IPS-18a (cell line): ENCODE measurements around the gene SIRPB1.

Source experiments
- H3K27ac ChIP-seq: one replicate; pipeline ENCODE4 v1.5.1; 2013; ENCODE audit warnings: low read length
- H3K27me3 ChIP-seq: one replicate; pipeline ENCODE4 v1.6.1; 2013; ENCODE audit warnings: mild to moderate bottlenecking, low read length; ENCODE audit not compliant: control insufficient read depth, insufficient read depth
- H3K36me3 ChIP-seq: one replicate; pipeline ENCODE4 v1.6.1; 2013; ENCODE audit warnings: low read depth, low read length; ENCODE audit not compliant: control insufficient read depth
- H3K4me1 ChIP-seq: one replicate; pipeline ENCODE4 v1.6.1; 2013; ENCODE audit warnings: low read depth, low read length; ENCODE audit not compliant: control insufficient read depth
- H3K4me3 ChIP-seq: one replicate; pipeline ENCODE4 v1.5.1; 2013; ENCODE audit warnings: low read length
- H3K9ac ChIP-seq: one replicate; pipeline ENCODE4 v1.6.1; 2013; ENCODE audit warnings: mild to moderate bottlenecking, low read length, moderate library complexity
- H3K9me3 ChIP-seq: one replicate; pipeline ENCODE4 v1.6.1; 2013; ENCODE audit warnings: low read depth, low read length; ENCODE audit not compliant: control insufficient read depth

The SIRPB1 gene

DNA sequence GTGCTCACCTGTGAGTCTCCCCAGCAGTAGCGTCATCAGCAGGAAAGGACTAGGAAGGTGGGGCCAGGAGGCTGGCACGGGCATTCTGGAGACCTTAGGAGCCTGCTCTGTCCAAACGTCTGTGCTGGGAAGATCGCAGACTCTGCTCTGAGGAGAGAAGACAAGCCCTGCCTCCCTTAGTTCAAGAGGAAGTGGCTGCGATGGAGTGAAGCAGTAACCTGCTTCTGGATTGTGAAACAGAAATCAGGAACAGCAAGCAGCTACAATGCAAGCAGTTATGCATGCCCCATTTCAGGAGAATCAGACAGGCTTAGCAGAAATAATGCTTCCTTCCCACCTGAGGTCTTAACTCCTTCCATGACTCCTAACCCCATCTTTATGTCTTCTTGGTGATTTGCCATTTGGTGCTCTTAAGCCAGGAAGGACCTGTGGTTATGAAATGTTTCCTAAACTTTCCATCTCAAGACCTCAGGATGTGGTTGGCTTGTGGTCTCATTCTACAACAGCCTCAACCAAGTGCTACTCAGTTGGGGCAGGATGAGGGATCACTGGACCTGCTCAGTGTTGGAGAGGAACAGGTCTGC, at the start of gene SIRPB1:
Gene SIRPB1 (minus strand): TSS at position 149 of the 584 bp plus-strand sequence. CDS start 65 bp downstream, at position 84.
- Histone ChIP-seq H3K4me3 (no peak within 1 kb of the TSS), H3K4me1 (no peaks in the 10 kb centered on the region), H3K27ac (no peak within 1 kb of the TSS), H3K9me3 (no peaks in the 10 kb centered on the region), H3K9ac (no peak within 1 kb of the TSS), H3K27me3 (no peaks in the 10 kb centered on the region), H3K36me3 (no peaks in the 10 kb centered on the region)

DNA sequence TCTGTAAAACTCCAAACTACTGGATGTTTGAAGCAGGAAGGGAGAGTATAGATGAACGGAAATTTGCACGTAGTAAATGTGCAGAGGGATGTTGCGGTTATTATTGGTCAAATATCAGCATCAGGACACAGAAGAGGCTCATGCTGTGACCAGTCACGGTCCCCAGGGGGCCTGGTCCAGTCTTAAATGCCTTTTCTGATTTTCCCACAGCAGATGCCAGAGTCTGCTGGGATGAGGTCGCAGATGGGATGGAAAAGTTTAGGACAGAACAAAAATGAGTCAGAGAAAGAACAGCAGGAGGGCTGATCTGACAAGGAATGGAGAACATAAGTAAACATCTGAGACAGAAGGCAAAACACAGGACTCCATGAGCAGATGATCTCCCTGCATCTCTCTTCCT, 49.5 kb upstream of the SIRPB1 start:
- H3K36me3 ChIP-seq = no peaks in the 10 kb centered on the region
- no peak overlapping the region for H3K4me3 ChIP-seq
- peaks cover 6% of the 10 kb centered on the region for H3K27me3 ChIP-seq

DNA sequence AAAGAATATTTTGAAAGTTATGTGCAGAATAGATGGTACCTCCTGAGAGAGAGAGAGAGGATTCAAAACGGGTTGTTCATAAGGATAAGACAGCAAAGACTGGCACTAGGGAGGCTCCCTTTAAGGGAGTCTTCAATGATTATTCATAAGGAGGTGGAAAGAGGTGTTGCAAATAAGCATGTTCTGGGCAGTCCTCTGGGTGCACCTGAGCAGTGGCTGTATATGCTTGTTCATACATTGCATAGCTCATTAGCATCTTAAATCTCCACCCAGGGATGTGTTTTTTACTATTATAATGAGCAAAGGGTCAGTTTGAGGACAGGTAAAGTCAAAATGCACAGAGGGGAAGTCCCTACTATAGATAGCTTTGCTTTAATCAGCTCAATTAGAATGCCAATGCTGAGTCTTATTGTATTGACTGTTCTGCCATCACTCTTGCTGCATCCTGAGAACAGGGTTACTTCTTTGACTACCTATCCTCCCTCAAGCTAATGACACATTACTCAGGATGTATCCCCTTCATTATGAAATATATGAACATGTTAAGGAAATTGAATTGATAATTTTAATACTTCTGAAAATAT, 47.8 kb upstream of the SIRPB1 start:
- H3K27me3 ChIP-seq = peaks cover 6% of the 10 kb centered on the region
- no peaks in the 10 kb centered on the region for H3K9me3 ChIP-seq
- H3K4me1 ChIP-seq = no peaks in the 10 kb centered on the region
- H3K36me3 ChIP-seq = no peaks in the 10 kb centered on the region
- H3K27ac ChIP-seq = no peak overlapping the region
- H3K9ac ChIP-seq = no peak overlapping the region
- H3K4me3 ChIP-seq = no peak overlapping the region

More for the DNA sequence above, 49.5 kb upstream of the SIRPB1 start:
- no peaks in the 10 kb centered on the region for H3K9me3 ChIP-seq
- no peak overlapping the region for H3K27ac ChIP-seq
- peaks cover 4% of the 10 kb centered on the region for H3K4me1 ChIP-seq
- H3K9ac ChIP-seq = no peak overlapping the region

DNA sequence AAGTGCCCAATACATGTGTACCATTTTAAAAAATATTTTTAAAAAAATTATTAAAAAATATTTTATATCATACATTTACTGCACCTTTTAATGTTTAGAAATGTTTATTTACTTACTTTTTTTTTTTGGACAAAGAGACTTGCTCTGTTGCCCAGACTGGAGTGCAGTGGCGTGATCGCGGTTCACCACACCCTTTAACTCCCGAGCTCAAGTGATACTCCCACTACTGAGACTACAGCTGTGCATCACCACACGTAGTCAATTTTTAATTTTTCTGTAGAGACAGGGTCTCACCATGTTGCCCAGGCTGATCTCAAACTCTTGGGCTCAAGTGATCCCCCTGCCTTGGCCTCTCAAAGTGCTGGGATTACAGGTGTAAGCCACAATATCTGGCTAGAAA, 47.0 kb upstream of the SIRPB1 start:
- H3K4me1 ChIP-seq = no peaks in the 10 kb centered on the region
- H3K4me3 ChIP-seq = no peak overlapping the region
- H3K27me3 ChIP-seq = peaks cover 1% of the 10 kb centered on the region
- no peak overlapping the region for H3K27ac ChIP-seq
- H3K9me3 ChIP-seq = no peaks in the 10 kb centered on the region
- H3K36me3 ChIP-seq = no peaks in the 10 kb centered on the region
- H3K9ac ChIP-seq = no peak overlapping the region

DNA sequence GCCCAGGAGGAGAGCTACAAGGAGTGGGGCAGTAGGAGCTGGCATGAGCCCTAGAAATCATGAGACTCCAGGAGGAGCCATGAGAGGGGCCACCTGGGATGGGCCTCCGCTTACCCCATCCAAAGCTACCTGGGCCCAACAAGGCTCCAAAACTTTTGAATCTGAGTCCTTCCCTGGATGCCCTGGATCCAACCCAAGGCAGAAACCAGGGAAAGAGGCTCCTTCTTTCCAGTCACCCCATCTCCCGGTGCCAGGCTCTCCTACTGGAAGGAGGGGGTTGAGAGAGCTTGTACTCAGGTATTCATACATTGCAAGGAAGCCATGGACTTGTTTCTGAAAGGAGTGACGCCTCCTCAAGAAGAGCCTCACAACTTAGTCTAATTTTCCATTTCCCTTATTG, 45.5 kb upstream of the SIRPB1 start:
- no peaks in the 10 kb centered on the region for H3K36me3 ChIP-seq

DNA sequence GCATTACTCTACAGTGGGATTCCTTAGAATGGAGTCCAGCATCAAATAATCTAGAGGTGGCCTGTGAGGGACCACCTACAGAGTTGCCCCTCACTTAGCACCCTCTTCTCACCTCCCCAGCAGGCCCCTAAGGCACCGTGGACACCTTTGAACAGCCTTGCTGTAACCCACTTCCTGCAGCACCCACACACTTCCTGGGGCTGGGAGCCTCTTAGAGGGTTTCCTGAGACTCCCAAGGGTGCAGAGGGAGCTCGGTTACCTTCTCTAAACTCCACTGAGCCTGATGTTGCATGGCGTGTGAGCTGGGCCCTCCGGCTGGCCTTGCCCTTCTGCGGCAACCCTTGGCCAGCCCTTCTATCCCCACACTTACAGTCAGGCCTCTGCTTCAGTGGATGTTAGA, 45.1 kb upstream of the SIRPB1 start:
- Histone ChIP-seq H3K4me1 (no peaks in the 10 kb centered on the region), H3K36me3 (no peaks in the 10 kb centered on the region), H3K27ac (no peak overlapping the region), H3K9ac (no peak overlapping the region), H3K27me3 (no peaks in the 10 kb centered on the region), H3K4me3 (no peak overlapping the region), H3K9me3 (no peaks in the 10 kb centered on the region)

More for the DNA sequence above, 45.5 kb upstream of the SIRPB1 start:
- Histone ChIP-seq H3K9me3 (no peaks in the 10 kb centered on the region), H3K4me1 (no peaks in the 10 kb centered on the region), H3K4me3 (no peak overlapping the region), H3K9ac (no peak overlapping the region), H3K27ac (no peak overlapping the region), H3K27me3 (no peaks in the 10 kb centered on the region)

DNA sequence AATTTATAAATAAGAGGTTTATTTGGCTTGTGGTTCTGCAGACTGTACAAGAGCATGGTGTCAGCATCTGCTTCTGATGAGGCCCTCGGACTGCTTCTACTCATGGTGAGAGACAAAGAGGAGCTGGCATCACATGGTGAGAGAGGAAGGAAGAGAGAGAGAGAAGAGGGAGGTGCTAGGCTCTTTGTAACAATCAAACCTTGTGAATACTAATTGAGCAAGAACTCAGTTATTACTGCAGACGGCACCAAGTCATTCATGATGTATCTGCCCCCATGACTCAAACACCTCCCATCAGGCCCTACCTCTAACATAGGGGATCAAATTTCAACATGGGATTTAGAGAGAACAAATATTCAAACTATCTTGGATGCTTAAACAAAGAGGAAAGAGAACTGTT, 44.1 kb upstream of the SIRPB1 start:
- no peak overlapping the region for H3K27ac ChIP-seq

DNA sequence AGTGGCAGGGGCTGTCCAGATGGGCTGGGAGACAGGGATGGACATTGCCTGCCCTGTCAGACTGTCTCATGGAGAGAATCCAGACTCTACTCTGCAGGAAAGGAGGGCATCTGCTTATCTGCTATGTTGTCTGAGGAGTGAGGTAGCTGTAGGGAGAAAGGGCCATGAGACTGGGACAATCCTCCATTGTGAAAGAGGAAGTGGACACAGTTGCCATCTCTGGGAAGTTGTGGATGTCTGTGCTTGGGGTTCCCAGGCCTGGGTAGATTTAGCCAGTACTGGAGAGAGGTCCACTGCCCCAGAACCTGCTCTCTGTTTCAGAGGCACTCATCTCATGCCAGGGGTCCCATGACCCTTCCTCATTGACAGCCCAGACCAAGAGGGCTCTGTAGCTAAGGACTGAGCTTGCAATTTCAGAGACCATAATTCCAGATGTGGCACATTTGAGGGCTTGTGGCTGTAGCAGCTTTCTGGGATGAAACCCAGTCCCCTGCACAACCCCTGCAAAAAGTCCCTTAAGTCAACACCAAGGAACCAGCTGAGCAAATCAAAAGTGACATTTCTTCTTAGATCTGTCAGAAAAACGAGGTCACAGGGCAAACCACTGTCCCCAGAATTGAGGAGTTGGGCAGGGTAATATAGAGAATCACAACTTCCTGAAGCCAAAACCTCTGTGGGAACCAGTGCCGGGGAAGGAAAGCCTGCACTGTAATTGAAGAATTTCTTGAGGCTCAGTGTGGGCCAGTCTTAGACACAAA, 41.9 kb upstream of the SIRPB1 start:
- H3K27me3 ChIP-seq = no peaks in the 10 kb centered on the region
- H3K36me3 ChIP-seq = no peaks in the 10 kb centered on the region
- H3K27ac ChIP-seq = no peak overlapping the region
- H3K4me3 ChIP-seq = no peak overlapping the region
- H3K9me3 ChIP-seq = no peaks in the 10 kb centered on the region
- no peak overlapping the region for H3K9ac ChIP-seq
- no peaks in the 10 kb centered on the region for H3K4me1 ChIP-seq

More for the DNA sequence above, 44.1 kb upstream of the SIRPB1 start:
- H3K4me3 ChIP-seq = no peak overlapping the region
- H3K27me3 ChIP-seq = no peaks in the 10 kb centered on the region
- no peaks in the 10 kb centered on the region for H3K36me3 ChIP-seq
- no peaks in the 10 kb centered on the region for H3K4me1 ChIP-seq
- no peaks in the 10 kb centered on the region for H3K9me3 ChIP-seq
- H3K9ac ChIP-seq = no peak overlapping the region

DNA sequence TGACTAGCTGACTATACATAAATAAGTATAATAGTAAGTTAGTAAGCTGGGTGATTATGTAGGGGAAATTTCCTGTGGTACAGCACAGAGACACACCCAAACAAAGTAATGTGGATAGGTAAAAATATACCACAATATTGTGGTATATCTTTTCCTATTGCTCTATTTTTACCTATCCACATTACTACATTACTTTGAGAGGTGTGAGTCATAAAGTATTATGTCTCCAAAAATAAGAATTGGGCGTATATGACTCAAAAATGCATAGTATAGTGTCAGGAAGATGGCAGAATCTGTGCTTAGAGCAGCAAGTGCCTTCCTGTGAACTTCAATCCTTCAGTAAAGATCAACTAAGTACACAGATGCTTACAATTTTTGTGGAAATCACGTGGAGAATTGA, 40.4 kb upstream of the SIRPB1 start:
- Histone ChIP-seq H3K4me3 (no peak overlapping the region), H3K4me1 (no peaks in the 10 kb centered on the region), H3K27ac (no peak overlapping the region)

DNA sequence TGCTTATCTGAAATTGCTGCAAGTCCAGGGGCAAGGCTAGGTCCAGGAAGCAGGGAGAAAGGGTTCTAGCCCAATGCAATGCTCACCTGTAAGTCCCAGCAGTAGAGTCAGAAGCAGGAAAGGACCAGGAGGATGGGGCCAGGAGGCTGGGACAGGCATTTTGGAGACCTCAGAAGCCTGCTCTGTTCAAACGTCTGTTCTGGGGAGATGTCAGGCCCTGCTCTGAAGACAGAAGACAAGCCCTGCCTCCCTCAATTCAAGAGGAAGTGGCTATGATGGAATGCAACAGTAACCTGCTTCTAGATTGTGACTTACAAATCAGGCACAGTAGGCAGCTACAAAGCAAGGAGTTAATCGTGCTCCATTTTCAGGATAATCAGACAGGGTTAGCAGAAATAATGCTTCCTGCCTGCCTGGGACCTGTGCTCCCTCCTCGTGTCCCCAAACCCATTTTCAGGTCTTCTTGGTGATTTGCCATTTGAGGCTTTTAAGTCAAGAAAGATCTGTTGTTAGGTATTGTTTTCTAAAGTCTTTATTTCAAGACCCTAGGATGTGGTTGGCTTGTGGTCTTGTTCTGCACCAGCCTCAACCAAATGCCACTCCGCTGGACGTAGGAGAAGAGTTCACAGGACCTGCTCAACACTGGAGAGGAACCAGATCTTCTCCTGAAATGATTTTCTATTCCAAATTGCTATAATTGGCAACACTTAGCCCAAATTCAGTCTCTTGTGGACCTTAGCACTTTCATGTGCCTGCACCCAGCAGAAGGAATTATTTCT, 37.9 kb upstream of the SIRPB1 start, which contains the start of gene SIRPG:
Gene SIRPG (minus strand): TSS at position 224 of the 779 bp plus-strand sequence. CDS start 65 bp downstream, at position 159.
- H3K9ac ChIP-seq = no peak within 1 kb of the TSS
- H3K36me3 ChIP-seq = no peaks in the 10 kb centered on the region
- H3K4me1 ChIP-seq = no peaks in the 10 kb centered on the region
- H3K4me3 ChIP-seq = no peak within 1 kb of the TSS
- no peak within 1 kb of the TSS for H3K27ac ChIP-seq
- H3K9me3 ChIP-seq = no peaks in the 10 kb centered on the region
- H3K27me3 ChIP-seq = no peaks in the 10 kb centered on the region

More for the DNA sequence above, 40.4 kb upstream of the SIRPB1 start:
- no peak overlapping the region for H3K9ac ChIP-seq
- no peaks in the 10 kb centered on the region for H3K36me3 ChIP-seq
- no peaks in the 10 kb centered on the region for H3K9me3 ChIP-seq
- H3K27me3 ChIP-seq = no peaks in the 10 kb centered on the region

DNA sequence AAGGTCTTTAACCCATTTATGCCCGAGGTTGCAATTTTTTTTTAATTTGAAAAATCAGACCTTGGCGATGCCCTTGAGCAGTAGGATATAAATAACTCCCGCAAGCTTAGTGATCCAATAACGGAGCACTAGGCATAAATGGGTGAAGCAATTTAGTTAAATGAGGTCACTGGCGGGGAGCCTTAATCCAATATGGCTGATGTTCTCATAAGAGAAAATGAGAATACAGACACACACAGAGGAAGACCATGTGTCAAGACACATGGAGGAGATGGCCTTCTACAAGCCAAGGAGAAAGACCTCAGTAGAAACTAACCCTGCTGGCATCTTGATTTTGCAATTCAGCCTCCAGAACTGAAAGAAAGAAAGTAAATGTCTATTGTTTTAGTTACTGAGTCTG, 37.0 kb upstream of the SIRPB1 start:
- no peak overlapping the region for H3K9ac ChIP-seq
- H3K36me3 ChIP-seq = no peaks in the 10 kb centered on the region
- no peak overlapping the region for H3K4me3 ChIP-seq
- H3K4me1 ChIP-seq = no peaks in the 10 kb centered on the region
- no peaks in the 10 kb centered on the region for H3K9me3 ChIP-seq
- no peak overlapping the region for H3K27ac ChIP-seq
- H3K27me3 ChIP-seq = no peaks in the 10 kb centered on the region
